MM.1S (cell line): ENCODE measurements around the gene ATG10.

Source experiments
- DNase-seq: peaks from one replicate; pipeline ENCODE4 v3.0.0-alpha.2; 2015
- H2AFZ ChIP-seq: fragments of 300-600 bp; sonication (generic); 2 replicates; pipeline ENCODE4 v1.6.0; 2016; ENCODE audit warnings: antibody characterized with exemption, low read length
- H3F3A ChIP-seq: fragments of 300-600 bp; sonication (generic); 2 replicates; pipeline ENCODE4 v1.6.1; 2016; ENCODE audit warnings: mild to moderate bottlenecking, antibody characterized with exemption, low read length, moderate library complexity, mixed read lengths; ENCODE audit not compliant: insufficient read depth
- H3K27ac ChIP-seq: fragments of 300-600 bp; sonication (generic); 2 replicates; pipeline ENCODE4 v1.5.1; 2016; ENCODE audit warnings: mild to moderate bottlenecking, low read length
- H3K27me3 ChIP-seq: fragments of 300-600 bp; sonication (generic); replicated peaks from 2 replicates; pipeline ENCODE4 v1.6.0; 2016; ENCODE audit warnings: low read length; ENCODE audit not compliant: insufficient read depth
- H3K36me3 ChIP-seq: fragments of 300-600 bp; sonication (generic); replicated peaks from 2 replicates; pipeline ENCODE4 v1.6.1; 2016; ENCODE audit warnings: mild to moderate bottlenecking, low read length, mixed read lengths; ENCODE audit not compliant: insufficient read depth
- H3K4me1 ChIP-seq: fragments of 300-600 bp; sonication (generic); 2 replicates; pipeline ENCODE4 v1.6.1; 2016; ENCODE audit warnings: low read length, mixed read lengths
- H3K4me2 ChIP-seq: fragments of 300-600 bp; sonication (generic); 2 replicates; pipeline ENCODE4 v1.6.0; 2016; ENCODE audit warnings: low read depth, low read length
- H3K4me3 ChIP-seq: fragments of 300-600 bp; sonication (generic); 2 replicates; pipeline ENCODE4 v1.5.1; 2016; ENCODE audit warnings: low read length, mixed read lengths
- H3K79me2 ChIP-seq: fragments of 300-600 bp; sonication (generic); 2 replicates; pipeline ENCODE4 v1.6.1; 2016; ENCODE audit warnings: mixed run types, low read length, mixed read lengths
- H3K9ac ChIP-seq: fragments of 300-600 bp; sonication (generic); 2 replicates; pipeline ENCODE4 v1.6.1; 2016; ENCODE audit warnings: low read length, mixed read lengths
- H3K9me2 ChIP-seq: fragments of 300-600 bp; sonication (generic); replicated peaks from 2 replicates; pipeline ENCODE4 v1.6.1; 2016; ENCODE audit warnings: mild to moderate bottlenecking, low read length, mixed read lengths; ENCODE audit not compliant: insufficient read depth
- H3K9me3 ChIP-seq: fragments of 300-600 bp; sonication (generic); replicated peaks from 2 replicates; pipeline ENCODE4 v1.6.1; 2016; ENCODE audit warnings: mild to moderate bottlenecking, low read length, mixed read lengths; ENCODE audit not compliant: insufficient read depth
- H4K20me1 ChIP-seq: fragments of 300-600 bp; sonication (generic); 2 replicates; pipeline ENCODE4 v1.6.1; 2016; ENCODE audit warnings: mild to moderate bottlenecking, low read length, moderate library complexity, mixed read lengths; ENCODE audit not compliant: insufficient read depth
- EZH2 ChIP-seq: fragments of 300-600 bp; sonication (generic); optimal IDR thresholded peaks from 2 replicates; pipeline ENCODE3; 2017; ENCODE audit warnings: low read depth, mild to moderate bottlenecking, antibody characterized with exemption, low read length, mixed read lengths
- EZH2phosphoT487 ChIP-seq: fragments of 300-600 bp; sonication (generic); IDR thresholded peaks from 2 replicates; pipeline ENCODE4 v1.6.1; 2018; ENCODE audit warnings: antibody characterized with exemption, low read length
- TF ChIP-seq, protein P1 (sequence below): fragments of 300-600 bp; sonication (generic); IDR thresholded peaks from 2 replicates; pipeline ENCODE4 v1.5.1; 2016; ENCODE audit warnings: antibody characterized with exemption, low read length, mixed read lengths

ATG10 gene

DNA sequence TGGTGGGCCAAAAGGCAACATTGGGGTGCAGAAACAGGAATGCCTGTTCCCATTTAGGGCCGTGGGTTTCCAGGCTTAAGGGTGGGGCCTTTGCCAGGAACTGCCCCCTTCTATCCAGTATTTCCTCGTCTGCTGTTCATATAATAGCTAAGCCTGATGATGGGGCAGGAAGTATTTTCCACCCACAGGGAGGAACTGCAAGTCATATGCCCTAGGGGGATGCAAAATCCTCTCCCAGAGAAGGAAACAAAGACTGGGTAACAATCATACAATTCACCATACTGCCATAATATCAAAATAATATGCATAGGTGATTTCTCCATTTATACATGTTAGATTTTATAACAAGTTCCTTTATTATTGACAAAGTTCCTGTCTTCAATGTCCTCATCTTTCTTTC lies 326.8 kb downstream of the ATG10 start:
- H3K9ac ChIP-seq = no peak overlapping the region

DNA sequence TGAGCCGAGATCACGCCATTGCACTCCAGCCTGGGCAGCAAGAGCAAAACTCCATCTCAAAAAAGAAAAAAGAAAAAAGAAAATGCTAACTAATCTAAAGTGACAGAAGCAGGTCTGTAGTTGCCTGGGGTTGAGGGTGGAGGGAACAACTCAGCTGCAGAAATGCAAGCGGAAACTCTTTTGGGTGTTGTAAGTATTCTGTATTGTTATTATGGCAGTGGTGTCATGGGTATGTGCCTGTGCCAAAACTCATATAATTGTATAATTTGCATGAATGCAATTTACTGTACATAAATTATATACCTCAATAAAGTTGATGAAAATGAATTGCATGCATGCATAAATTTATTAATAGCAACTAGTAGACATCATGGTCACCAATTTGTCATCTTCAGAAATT lies 329.4 kb downstream of the ATG10 start:
- Histone ChIP-seq H2AFZ (no peak overlapping the region), H3K9ac (no peak overlapping the region), H3K9me3 (no peaks in the 10 kb centered on the region), H3K27ac (no peak overlapping the region), H3K4me3 (no peak overlapping the region), H4K20me1 (no peaks in the 10 kb centered on the region), H3K4me1 (no peaks in the 10 kb centered on the region), H3K4me2 (no peak overlapping the region), H3K9me2 (no peaks in the 10 kb centered on the region), H3K79me2 (no peaks in the 10 kb centered on the region), H3F3A (no peaks in the 10 kb centered on the region), H3K36me3 (no peaks in the 10 kb centered on the region), H3K27me3 (no peaks in the 10 kb centered on the region)
- TF ChIP-seq EZH2phosphoT487 (no peak), EZH2 (no peak)
- TF ChIP-seq, protein P1, sequence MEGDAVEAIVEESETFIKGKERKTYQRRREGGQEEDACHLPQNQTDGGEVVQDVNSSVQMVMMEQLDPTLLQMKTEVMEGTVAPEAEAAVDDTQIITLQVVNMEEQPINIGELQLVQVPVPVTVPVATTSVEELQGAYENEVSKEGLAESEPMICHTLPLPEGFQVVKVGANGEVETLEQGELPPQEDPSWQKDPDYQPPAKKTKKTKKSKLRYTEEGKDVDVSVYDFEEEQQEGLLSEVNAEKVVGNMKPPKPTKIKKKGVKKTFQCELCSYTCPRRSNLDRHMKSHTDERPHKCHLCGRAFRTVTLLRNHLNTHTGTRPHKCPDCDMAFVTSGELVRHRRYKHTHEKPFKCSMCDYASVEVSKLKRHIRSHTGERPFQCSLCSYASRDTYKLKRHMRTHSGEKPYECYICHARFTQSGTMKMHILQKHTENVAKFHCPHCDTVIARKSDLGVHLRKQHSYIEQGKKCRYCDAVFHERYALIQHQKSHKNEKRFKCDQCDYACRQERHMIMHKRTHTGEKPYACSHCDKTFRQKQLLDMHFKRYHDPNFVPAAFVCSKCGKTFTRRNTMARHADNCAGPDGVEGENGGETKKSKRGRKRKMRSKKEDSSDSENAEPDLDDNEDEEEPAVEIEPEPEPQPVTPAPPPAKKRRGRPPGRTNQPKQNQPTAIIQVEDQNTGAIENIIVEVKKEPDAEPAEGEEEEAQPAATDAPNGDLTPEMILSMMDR = no peak
- no peak for DNase-seq

More for the DNA sequence above, 326.8 kb downstream of the ATG10 start:
- H3K4me1 ChIP-seq = no peaks in the 10 kb centered on the region
- no peaks in the 10 kb centered on the region for H3K27me3 ChIP-seq
- no peak for TF ChIP-seq EZH2phosphoT487
- TF ChIP-seq, protein P1 = no peak
- TF ChIP-seq EZH2 = no peak
- H3K4me2 ChIP-seq = no peak overlapping the region
- no peak overlapping the region for H2AFZ ChIP-seq
- H3K36me3 ChIP-seq = no peaks in the 10 kb centered on the region
- no peaks in the 10 kb centered on the region for H3K9me2 ChIP-seq
- no peaks in the 10 kb centered on the region for H3K79me2 ChIP-seq
- no peaks in the 10 kb centered on the region for H4K20me1 ChIP-seq
- no peak for DNase-seq
- no peaks in the 10 kb centered on the region for H3F3A ChIP-seq
- H3K9me3 ChIP-seq = no peaks in the 10 kb centered on the region
- no peak overlapping the region for H3K27ac ChIP-seq
- H3K4me3 ChIP-seq = no peak overlapping the region
